HCT116 (cell line): ENCODE data around the gene ITGBL1.

ENCODE experiments used
- EZH2 ChIP-seq: fragments of 200-600 bp; sonication (generic); IDR thresholded peaks from 2 replicates; pipeline ENCODE4 v1.6.1; 2017; ENCODE audit warnings: antibody characterized with exemption, mixed run types
- EZH2phosphoT487 ChIP-seq: fragments of 200-600 bp; IDR thresholded peaks from 2 replicates; pipeline ENCODE4 v1.6.1; 2018; ENCODE audit warnings: antibody characterized with exemption, borderline replicate concordance
- POLR2A ChIP-seq: IDR thresholded peaks from 2 replicates; pipeline ENCODE4 v1.7.0; 2011; ENCODE audit warnings: borderline replicate concordance; ENCODE audit not compliant: insufficient read depth, insufficient read length; ENCODE audit errors: extremely low read depth
- POLR2AphosphoS5 ChIP-seq: IDR thresholded peaks from 2 replicates; pipeline ENCODE4 v1.6.1; 2011; ENCODE audit warnings: mild to moderate bottlenecking, low read depth, low read length, moderate library complexity

DNA sequence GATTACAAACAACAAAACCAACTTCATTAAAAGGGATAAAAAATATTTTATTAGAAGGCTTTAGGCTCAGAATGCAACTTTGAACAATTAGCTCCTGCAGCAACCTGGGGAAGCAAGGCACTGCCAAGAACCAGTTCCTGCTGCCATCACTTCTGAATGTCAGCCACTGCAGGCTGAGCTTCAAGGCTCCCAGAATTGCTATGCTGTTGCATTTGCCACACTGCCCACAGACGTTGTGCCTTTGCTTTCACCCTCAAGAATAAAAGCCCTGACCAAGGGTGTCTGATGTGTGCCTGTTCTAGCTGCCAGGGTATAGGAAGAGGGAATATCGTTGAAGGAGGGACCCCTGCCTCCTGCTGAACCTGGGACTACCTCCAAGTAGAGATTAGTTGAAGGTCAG, 238.4 kb downstream of the ITGBL1 start:
- TF ChIP-seq POLR2A, result no peak
- no peak for TF ChIP-seq EZH2
- TF ChIP-seq EZH2phosphoT487, result no peak
- TF ChIP-seq POLR2AphosphoS5, result no peak
